Stimulated activated naive CD4-positive, alpha-beta T cell treated with Interleukin-2 at 50 U/mL for 16 hours (primary cell): ENCODE measurements around the gene RASGRF2.

Experiments used
- DNase-seq: peaks from one replicate; lab custom pipeline; 2025; lab: John Stamatoyannopoulos, UW

The RASGRF2 gene

GRCh38 chr5:81136557-81136956, 176.4 kb downstream of the RASGRF2 start:
- no peak for DNase-seq

GRCh38 chr5:81137833-81138232, 177.7 kb downstream of the RASGRF2 start:
- no peak for DNase-seq

- DNase-seq, result no peak
Measured at GRCh38 chr5:81140441-81140840, 180.3 kb downstream of the RASGRF2 start.

GRCh38 chr5:81140943-81141342, 180.8 kb downstream of the RASGRF2 start:
- DNase-seq, result no peak

GRCh38 chr5:81142108-81142507, 181.9 kb downstream of the RASGRF2 start:
- no peak for DNase-seq

GRCh38 chr5:81145329-81145935, 185.3 kb downstream of the RASGRF2 start:
- DNase-seq, result no peak

- no peak for DNase-seq
Measured at GRCh38 chr5:81146031-81146430, 185.9 kb downstream of the RASGRF2 start.

- no peak for DNase-seq
Measured at GRCh38 chr5:81147011-81147885, 187.1 kb downstream of the RASGRF2 start.

- no peak for DNase-seq
Measured at GRCh38 chr5:81147886-81148571, 187.9 kb downstream of the RASGRF2 start.

- no peak for DNase-seq
Measured at GRCh38 chr5:81151546-81151945, 191.4 kb downstream of the RASGRF2 start.

- DNase-seq, result no peak
Measured at GRCh38 chr5:81154725-81155124, 194.6 kb downstream of the RASGRF2 start.

- DNase-seq, result no peak
Measured at GRCh38 chr5:81156732-81157131, 196.6 kb downstream of the RASGRF2 start.

GRCh38 chr5:81161012-81161601, 200.9 kb downstream of the RASGRF2 start:
- no peak for DNase-seq

- DNase-seq, result no peak
Measured at GRCh38 chr5:81162501-81162900, 202.3 kb downstream of the RASGRF2 start.

- DNase-seq, result no peak
Measured at GRCh38 chr5:81163651-81164050, 203.5 kb downstream of the RASGRF2 start.

- DNase-seq, result no peak
Measured at GRCh38 chr5:81164476-81164875, 204.3 kb downstream of the RASGRF2 start.

- no peak for DNase-seq
Measured at GRCh38 chr5:81164936-81165335, 204.8 kb downstream of the RASGRF2 start.

- peak; percentile 41 for DNase-seq
Measured at GRCh38 chr5:81165493-81166119, 205.4 kb downstream of the RASGRF2 start.

- no peak for DNase-seq
Measured at GRCh38 chr5:81166430-81166829, 206.3 kb downstream of the RASGRF2 start.

- DNase-seq, result no peak
Measured at GRCh38 chr5:81167078-81167477, 206.9 kb downstream of the RASGRF2 start.

- DNase-seq, result no peak
Measured at GRCh38 chr5:81167544-81167943, 207.4 kb downstream of the RASGRF2 start.

- DNase-seq, result no peak
Measured at GRCh38 chr5:81169924-81170323, 209.8 kb downstream of the RASGRF2 start.
